ENCODE results near the gene SCD5. TPM values are rescaled to one million over a fixed set of nuclear protein-coding genes. Genes with fewer than 3 reads are reported as not detected.

Gene SCD5
- total and polyA plus RNA-seq, 7 donors, result 0.69 to 30.7 (median 27.3) TPM

DNA sequence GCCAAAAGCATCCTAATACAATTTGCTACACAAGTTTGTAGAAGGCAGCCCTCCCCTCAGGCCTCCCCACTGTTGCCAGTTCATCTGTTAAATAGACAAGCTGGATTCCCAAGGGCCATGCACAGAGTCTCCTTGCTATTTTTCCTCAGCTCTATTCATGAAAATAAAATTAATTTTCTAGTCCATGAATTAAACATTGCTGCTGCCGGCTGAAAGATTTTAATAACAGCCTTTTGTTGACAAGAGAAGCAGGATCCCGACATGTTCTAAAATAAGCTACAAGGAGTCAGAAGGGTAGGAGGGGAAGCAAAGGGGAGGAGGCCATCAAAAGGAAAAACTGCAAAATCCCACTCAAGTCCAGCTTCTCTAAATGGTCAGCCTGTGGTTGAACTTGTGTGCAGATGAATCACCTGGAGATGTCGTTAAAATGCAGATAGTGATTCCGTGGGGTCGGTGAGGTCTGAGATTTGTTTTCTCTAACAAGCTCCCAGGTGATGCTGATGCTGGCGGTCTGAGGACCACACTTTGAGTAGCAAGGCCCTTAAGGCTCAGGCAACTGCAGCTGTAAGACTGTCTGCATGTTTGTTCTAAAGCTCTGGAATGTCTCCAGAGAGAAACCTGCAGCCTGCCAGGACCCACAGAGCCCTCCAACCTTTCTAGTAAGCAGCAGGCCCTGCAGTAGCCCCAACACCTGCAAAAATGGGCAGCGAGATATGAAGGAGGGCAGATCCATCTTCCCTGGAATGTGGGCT is 9.4 kb downstream of the SCD5 start:
- no peak for DNase-seq
- Histone ChIP-seq H3K36me3 (no peaks in the 10 kb centered on the region), H3K9me3 (no peaks in the 10 kb centered on the region), H3K4me3 (no peak overlapping the region), H3K27ac (peak overlapping the region in 2 of 4 donors; percentile 24 to 29), H3K4me1 (peaks cover 0 to 35% (median 25%) of the 10 kb centered on the region in 4 donors), H3K27me3 (no peaks in the 10 kb centered on the region)
- intact Hi-C loops (cut with DNase I), result no loop called here
- WGBS, 2 donors, result 69 to 80% methylated on average over 7 of the region's 7 CpGs
- TF ChIP-seq CTCF (IDR thresholded peaks at IDR 0.05) (no peak), POLR2A (IDR thresholded peaks at IDR 0.05) (no peak), POLR2AphosphoS5 (IDR thresholded peaks at IDR 0.05) (no peak), EP300 (IDR thresholded peaks at IDR 0.05) (no peak)

GRCh38 chr4:82787342-82787741 is 11.3 kb downstream of the SCD5 start:
- intact Hi-C loops (cut with DNase I), result no loop called here
- Histone ChIP-seq H3K27ac (no peak overlapping the region), H3K9me3 (no peaks in the 10 kb centered on the region), H3K36me3 (no peaks in the 10 kb centered on the region), H3K27me3 (no peaks in the 10 kb centered on the region), H3K4me3 (no peak overlapping the region), H3K4me1 (peaks cover 0 to 36% (median 25%) of the 10 kb centered on the region in 4 donors)
- TF ChIP-seq POLR2AphosphoS5 (IDR thresholded peaks at IDR 0.05) (no peak), EP300 (IDR thresholded peaks at IDR 0.05) (no peak), CTCF (IDR thresholded peaks at IDR 0.05) (no peak), POLR2A (IDR thresholded peaks at IDR 0.05) (no peak)
- DNase-seq, result no peak
- WGBS, 2 donors, result 77 to 88% methylated on average over 4 of the region's 4 CpGs

DNA sequence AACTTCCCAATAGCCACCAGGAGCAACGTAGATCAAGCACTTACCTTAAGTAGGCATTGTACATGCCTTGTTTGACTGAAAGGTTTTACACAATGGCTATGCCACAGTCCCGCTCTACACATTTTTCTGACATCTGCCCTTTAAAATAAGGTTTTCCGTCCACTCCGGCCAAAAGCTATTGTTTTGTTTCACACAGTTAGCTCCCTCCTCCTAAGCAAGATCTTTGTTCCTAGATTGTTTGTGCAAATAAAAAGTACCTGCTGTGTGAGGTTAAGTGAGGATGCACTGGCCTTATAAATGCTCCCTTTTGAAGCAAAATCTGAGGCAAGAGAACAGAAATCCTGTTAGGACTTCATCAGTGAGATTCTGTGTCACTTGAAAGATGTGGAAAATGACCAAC is 11.8 kb downstream of the SCD5 start:
- H3K36me3 ChIP-seq, result no peaks in the 10 kb centered on the region
- no peak overlapping the region for H3K4me3 ChIP-seq
- TF ChIP-seq CTCF (IDR thresholded peaks at IDR 0.05) (no peak), POLR2A (IDR thresholded peaks at IDR 0.05) (no peak)
- no peak overlapping the region for H3K27ac ChIP-seq
- no peaks in the 10 kb centered on the region for H3K27me3 ChIP-seq
- H3K4me1 ChIP-seq, result peaks cover 0 to 36% (median 25%) of the 10 kb centered on the region in 4 donors
- intact Hi-C loops (cut with DNase I), result no loop called here
- WGBS, 2 donors, result 66 to 89% methylated on average over 4 of the region's 4 CpGs
- no peaks in the 10 kb centered on the region for H3K9me3 ChIP-seq
- no peak for DNase-seq

DNA sequence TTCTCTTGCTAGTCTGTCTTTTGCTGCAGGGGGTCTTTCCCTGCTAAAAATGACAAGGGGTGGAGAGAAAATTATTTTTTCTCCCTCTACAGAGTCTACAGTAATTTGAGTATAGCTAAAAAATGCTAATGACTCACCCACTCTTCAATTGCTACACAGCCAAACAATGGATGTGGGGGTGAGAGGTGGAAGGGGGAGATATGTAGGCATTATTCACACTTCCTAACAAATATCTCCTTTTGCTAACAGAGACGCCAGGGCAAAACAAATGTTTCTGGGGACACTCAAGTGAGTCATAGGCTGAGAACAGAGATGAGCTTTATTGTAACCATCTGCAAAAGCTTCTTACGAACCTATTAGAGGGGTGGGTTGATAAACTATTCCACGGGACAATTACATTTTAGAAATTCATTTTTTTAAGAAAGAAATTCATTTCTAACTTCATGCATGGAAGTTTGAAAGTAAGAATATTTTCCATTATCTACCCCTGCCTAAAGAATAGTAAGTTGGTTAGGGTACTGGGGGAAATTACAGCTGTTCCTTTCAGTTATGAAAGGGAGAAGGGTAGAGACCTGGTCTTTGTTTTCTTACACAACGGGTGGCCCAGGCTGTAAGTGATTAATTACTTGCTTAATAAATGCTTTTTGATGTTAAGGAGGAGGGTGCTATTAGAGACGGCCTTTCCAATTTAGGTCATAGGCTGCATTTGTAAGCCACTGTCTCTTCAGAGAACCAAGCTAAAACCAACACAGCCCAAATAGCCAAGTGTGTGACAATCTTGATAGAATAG is 12.8 kb downstream of the SCD5 start:
- DNase-seq, result no peak
- Histone ChIP-seq H3K9me3 (no peaks in the 10 kb centered on the region), H3K27me3 (no peaks in the 10 kb centered on the region), H3K4me3 (no peak overlapping the region), H3K27ac (peak overlapping the region in 2 of 4 donors; percentile 12 to 48), H3K4me1 (peaks cover 0 to 43% (median 31%) of the 10 kb centered on the region in 4 donors), H3K36me3 (no peaks in the 10 kb centered on the region)
- TF ChIP-seq POLR2A (IDR thresholded peaks at IDR 0.05), result no peak
- no peak for TF ChIP-seq POLR2AphosphoS5 (IDR thresholded peaks at IDR 0.05)
- TF ChIP-seq CTCF (IDR thresholded peaks at IDR 0.05), result no peak
- no peak for TF ChIP-seq EP300 (IDR thresholded peaks at IDR 0.05)
- intact Hi-C loops (cut with DNase I), result no loop called here
- 52 to 64% methylated on average over 5 of the region's 5 CpGs for WGBS, 2 donors

All from sigmoid colon (tissue), 7 donors.